Hypothalamus (tissue), 51 donors: ENCODE data around the gene CMTM6.
"Not testable (repeated sequence)": the region's sequence is repeated elsewhere in the genome, so short reads cannot be mapped to it uniquely, and the experiment has no call there.

Experiments used
- DNase-seq, 51 donors: peaks; one replicate each; lab custom pipeline; 2025; lab: John Stamatoyannopoulos, UW

CMTM6 gene

GRCh38 chr3:32469151-32469874, 33.3 kb downstream of the CMTM6 start:
- DNase-seq = no peak

- DNase-seq = peak in 43 of 51 donors; percentile 6 to 81 (median 41)
Measured at GRCh38 chr3:32467333-32468070, 35.1 kb downstream of the CMTM6 start.

GRCh38 chr3:32466808-32467207, 35.8 kb downstream of the CMTM6 start:
- DNase-seq = not testable (repeated sequence)

GRCh38 chr3:32464726-32465125, 37.9 kb downstream of the CMTM6 start:
- not testable (repeated sequence) for DNase-seq

- DNase-seq = not testable (repeated sequence)
Measured at GRCh38 chr3:32463415-32463814, 39.2 kb downstream of the CMTM6 start.

GRCh38 chr3:32462191-32462986, 40.3 kb downstream of the CMTM6 start:
- not testable (repeated sequence) for DNase-seq

GRCh38 chr3:32460817-32461496, 41.7 kb downstream of the CMTM6 start:
- not testable (repeated sequence) for DNase-seq

- DNase-seq = no peak
Measured at GRCh38 chr3:32460031-32460749, 42.5 kb downstream of the CMTM6 start.

GRCh38 chr3:32459450-32459849, 43.2 kb downstream of the CMTM6 start:
- DNase-seq = no peak

- DNase-seq = no peak
Measured at GRCh38 chr3:32457971-32458471, 44.6 kb downstream of the CMTM6 start.

- DNase-seq = no peak
Measured at GRCh38 chr3:32456429-32457130, 46.1 kb downstream of the CMTM6 start.

- DNase-seq = no peak
Measured at GRCh38 chr3:32455609-32456428, 46.8 kb downstream of the CMTM6 start.

- DNase-seq = no peak
Measured at GRCh38 chr3:32454731-32455608, 47.7 kb downstream of the CMTM6 start.

- DNase-seq = no peak
Measured at GRCh38 chr3:32454111-32454510, 48.5 kb downstream of the CMTM6 start.

- DNase-seq = no peak
Measured at GRCh38 chr3:32453346-32453745, 49.3 kb downstream of the CMTM6 start.

GRCh38 chr3:32452009-32452408, 50.6 kb downstream of the CMTM6 start:
- no peak for DNase-seq

GRCh38 chr3:32450992-32451659, 51.5 kb downstream of the CMTM6 start:
- DNase-seq = peak in 1 of 51 donors; percentile 8
